Forelimb muscle (tissue), 1 donor: ENCODE measurements around the gene NOL9. TPM values are rescaled to one million over a fixed set of nuclear protein-coding genes. Genes with fewer than 3 reads are reported as not detected.

Source experiments
- polyA plus RNA-seq: library from polyadenylated mRNA; unstranded; fragments of 120-200 nt; gene quantifications from one replicate; pipeline ENCODE4 v1.2.1, GENCODE V29; 2013; ENCODE audit not compliant: insufficient read length

Gene NOL9
- polyA plus RNA-seq, 1 donor: 13.6 TPM

Other genes with a start within 250 kb of the NOL9 start
- 13.4 TPM for gene ACOT7, start 160.7 kb downstream of the NOL9 start, polyA plus RNA-seq
- not detected for gene HES2, start 134.6 kb downstream of the NOL9 start, polyA plus RNA-seq
- 3.0 TPM for gene ESPN, start 129.7 kb downstream of the NOL9 start, polyA plus RNA-seq
- gene TNFRSF25, start 88.3 kb downstream of the NOL9 start, polyA plus RNA-seq: 10.4 TPM
- 10.6 TPM for gene PLEKHG5, start 62.8 kb downstream of the NOL9 start, polyA plus RNA-seq
- gene TAS1R1, start 794 bp upstream of the NOL9 start, polyA plus RNA-seq: 5.5 TPM
- 23.8 TPM for gene ZBTB48, start 25.5 kb upstream of the NOL9 start, polyA plus RNA-seq
- 41.1 TPM for gene KLHL21, start 48.4 kb upstream of the NOL9 start, polyA plus RNA-seq
- gene PHF13, start 59.2 kb upstream of the NOL9 start, polyA plus RNA-seq: 18.4 TPM
- 16.8 TPM for gene THAP3, start 70.4 kb upstream of the NOL9 start, polyA plus RNA-seq
- 35.0 TPM for gene DNAJC11, start 147.3 kb upstream of the NOL9 start, polyA plus RNA-seq
- 43.5 TPM for gene CAMTA1, start 230.9 kb upstream of the NOL9 start, polyA plus RNA-seq